HepG2 (cell line): ENCODE measurements around the gene NFATC4. TPM values are rescaled to one million over a fixed set of nuclear protein-coding genes. Genes with fewer than 3 reads are reported as not detected.

Experiments
- ATAC-seq: fragments of 200-7000 bp; cut with Tn5 transposase; 3 replicates; pipeline ENCODE4 v1.9.1; 2020; ENCODE audit warnings: mild to moderate bottlenecking, moderate library complexity
- BruUV-seq: library from RNA; stranded (reverse); fragments of 400-500 nt; replicated peaks from 2 replicates; lab custom pipeline; 2021; lab: Mats Ljungman, UMichigan
- CTCF ChIA-PET: fragments of 300-600 bp; formaldehyde crosslinking; extraction: SDS; loops from one replicate; lab custom pipeline; 2021; ENCODE audit warnings: low total read pairs, inconsistent platforms, low intra/inter-chr PET ratio; lab: Yijun Ruan, JAX
- POLR2A ChIA-PET: fragments of 350-600 bp; sonication (Branson Sonifier 250); formaldehyde crosslinking; loops from one replicate; lab custom pipeline; 2020; ENCODE audit warnings: antibody characterized with exemption, inconsistent platforms; lab: Yijun Ruan, JAX
- DNase-seq: peaks from one replicate; pipeline ENCODE4 v3.0.0-alpha.2; 2015; ENCODE audit warnings: low spot score
- FAIRE-seq: peaks from 3 replicates; lab custom pipeline; 2011; peaks lifted over from hg19 to GRCh38; lab: Jason Lieb, UNC
- H2AFZ ChIP-seq: one replicate; pipeline ENCODE4 v1.6.1; 2011; ENCODE audit warnings: low read length, inconsistent platforms
- H3K27ac ChIP-seq: fragments of 300-600 bp; 3 replicates; pipeline ENCODE4 v1.8.0; 2011; ENCODE audit warnings: mixed run types, mild to moderate bottlenecking, mixed read lengths, low read length, inconsistent platforms; ENCODE audit not compliant: insufficient read depth; ENCODE audit errors: extremely low read length
- H3K27me3 ChIP-seq, 2 experiments: fragments of 200-600 bp in 1 of 2; 2 replicates in 1 of 2; 3 replicates in 1 of 2; pipeline versions ENCODE4 v1.6.0 to v1.8.0; 2011; ENCODE audit warnings: low read length in 2 of 2, mild to moderate bottlenecking in 2 of 2, moderate library complexity in 2 of 2, inconsistent platforms in 1 of 2; ENCODE audit not compliant: insufficient read depth in 2 of 2, control insufficient read depth in 1 of 2
- H3K36me3 ChIP-seq, 2 experiments: fragments of 200-600 bp in 1 of 2; replicated peaks in 1 of 2; 2 replicates in 1 of 2; 3 replicates in 1 of 2; pipeline versions ENCODE4 v1.5.1 to v1.8.0; 2011; ENCODE audit warnings: low read length in 2 of 2, inconsistent platforms in 1 of 2; ENCODE audit not compliant: insufficient read depth in 2 of 2, control insufficient read depth in 1 of 2
- H3K4me1 ChIP-seq: 2 replicates; pipeline ENCODE4 v1.5.1; 2012; ENCODE audit warnings: low read length, inconsistent platforms; ENCODE audit not compliant: insufficient read depth
- H3K4me2 ChIP-seq: 2 replicates; pipeline ENCODE4 v1.6.0; 2011; ENCODE audit warnings: low read depth, low read length, inconsistent platforms
- H3K4me3 ChIP-seq, 3 experiments: fragments of 200-600 bp in 1 of 3; sonication (generic), shearing (Covaris generic) in 1 of 3; replicated peaks in 1 of 3; 2 replicates each; pipeline ENCODE4 v1.5.1; 2011 to 2016; ENCODE audit warnings: low read length in 3 of 3, inconsistent platforms in 2 of 3, low read depth in 2 of 3, mild to moderate bottlenecking in 2 of 3, control low read depth in 1 of 3, mixed read lengths in 1 of 3; ENCODE audit not compliant: insufficient read depth in 1 of 3
- H3K79me2 ChIP-seq: one replicate; pipeline ENCODE4 v1.6.1; 2011; ENCODE audit warnings: low read length, inconsistent platforms; ENCODE audit not compliant: insufficient read depth
- H3K9ac ChIP-seq: 2 replicates; pipeline ENCODE4 v1.6.0; 2011; ENCODE audit warnings: mild to moderate bottlenecking, low read depth, low read length, inconsistent platforms; ENCODE audit not compliant: insufficient read depth
- H3K9me3 ChIP-seq: 2 replicates; pipeline ENCODE4 v1.5.1; 2012; ENCODE audit warnings: mild to moderate bottlenecking, low read length
- H4K20me1 ChIP-seq: 2 replicates; pipeline ENCODE4 v1.6.0; 2011; ENCODE audit warnings: inconsistent platforms, mild to moderate bottlenecking, low read length, moderate library complexity; ENCODE audit not compliant: insufficient read depth
- ARID2 ChIP-seq: sonication (generic); formaldehyde crosslinking; IDR thresholded peaks from 2 replicates; pipeline ENCODE4 v1.8.1; 2022; ENCODE audit warnings: mild to moderate bottlenecking, missing genetic modification reagents, borderline replicate concordance
- ARID4A ChIP-seq: sonication (generic); formaldehyde crosslinking; IDR thresholded peaks from 2 replicates; pipeline ENCODE4 v1.5.0; 2020; ENCODE audit warnings: mild to moderate bottlenecking, missing genetic modification reagents, borderline replicate concordance
- GATAD1 ChIP-seq: IDR thresholded peaks from 2 replicates; pipeline ENCODE4 v1.6.1; 2016; ENCODE audit warnings: missing genetic modification reagents, missing compliant biosample characterization
- KLF6 ChIP-seq: IDR thresholded peaks from 2 replicates; pipeline ENCODE4 v1.8.0; 2016; ENCODE audit warnings: missing biosample characterization, missing genetic modification reagents
- MAFK ChIP-seq, 2 experiments: IDR thresholded peaks in 1 of 2; conservative IDR thresholded peaks in 1 of 2; 2 replicates each; pipeline ENCODE4 v1.6.1; 2011; ENCODE audit warnings: improper control_type of control experiment in 2 of 2, low read length in 2 of 2
- PATZ1 ChIP-seq: sonication (generic); formaldehyde crosslinking; IDR thresholded peaks from 2 replicates; pipeline ENCODE4 v1.4.0; 2020; ENCODE audit warnings: missing genetic modification reagents
- PREB ChIP-seq: sonication (generic); formaldehyde crosslinking; IDR thresholded peaks from 2 replicates; pipeline ENCODE4 v1.4.0; 2020; ENCODE audit warnings: missing genetic modification reagents
- RBAK ChIP-seq: sonication (generic); formaldehyde crosslinking; IDR thresholded peaks from 2 replicates; pipeline ENCODE4 v1.5.1; 2020; ENCODE audit warnings: mild to moderate bottlenecking, missing genetic modification reagents
- SNAPC5 ChIP-seq: sonication (generic); formaldehyde crosslinking; IDR thresholded peaks from 2 replicates; pipeline ENCODE4 v1.8.1; 2023; ENCODE audit warnings: mild to moderate bottlenecking, missing genetic modification reagents, borderline replicate concordance
- ZNF230 ChIP-seq: sonication (generic); formaldehyde crosslinking; IDR thresholded peaks from 2 replicates; pipeline ENCODE4 v1.4.0; 2020; ENCODE audit warnings: mild to moderate bottlenecking, missing genetic modification reagents
- ZNF616 ChIP-seq: sonication (generic); formaldehyde crosslinking; IDR thresholded peaks from 2 replicates; pipeline ENCODE4 v1.5.0; 2020; ENCODE audit warnings: low read depth, mild to moderate bottlenecking, missing genetic modification reagents
- ZNF790 ChIP-seq: sonication (generic); formaldehyde crosslinking; IDR thresholded peaks from 2 replicates; pipeline ENCODE4 v1.8.0; 2022; ENCODE audit warnings: missing genetic modification reagents, mild to moderate bottlenecking, borderline replicate concordance
- ZSCAN9 ChIP-seq: IDR thresholded peaks from 2 replicates; pipeline ENCODE4 v1.6.1; 2016; ENCODE audit warnings: borderline replicate concordance
- WGBS: methylation state at CpG from one replicate; pipeline ENCODE4 v1.1.6; 2017; ENCODE audit warnings: low lambda C conversion rate; 5-methylcytosine and 5-hydroxymethylcytosine counted together
- in situ Hi-C: cut with HindIII; loops from 2 replicates; pipeline ENCODE4 v1.10.0; 2017; ENCODE audit warnings: low pct_unique_long_range_greater_than_20kb; ENCODE audit not compliant: extremely low pct_ligation_motif_present
- intact Hi-C: fragments of 100-400 bp; cut with micrococcal nuclease; formaldehyde crosslinking; loops from one replicate; pipeline ENCODE4 v1.10.0; 2022; ENCODE audit not compliant: unreplicated experiment
- polyA plus RNA-seq, 8 experiments: library from polyadenylated mRNA; depleted of rRNA in 3 of 8; stranded (reverse) in 7 of 8; unstranded in 1 of 8; fragments of >200 nt; fragmentation: Illumina TruSeq in 4 of 8; extraction: Trizol in 4 of 8; gene quantifications; 2 replicates each; pipeline versions ENCODE4 v1.2.1 to v1.2.3, GENCODE V29; 2011 to 2016; ENCODE audit warnings: low read depth in 4 of 8, missing spikeins in 1 of 8, mixed read lengths in 1 of 8; ENCODE audit not compliant: insufficient read depth in 1 of 8
- total RNA-seq, 5 experiments: library from RNA; depleted of rRNA; stranded (reverse); fragments of >200 nt; fragmentation: Illumina TruSeq; extraction: Trizol; gene quantifications; 2 replicates each; pipeline ENCODE4 v1.2.3, GENCODE V29; 2016; ENCODE audit warnings: low read depth in 1 of 5

The NFATC4 gene
- total and polyA plus RNA-seq, 2 of the 13 experiments (the other 11 are each of a cell fraction or from before 2014, with no cell fraction given) = 0.04 to 0.15 TPM

GRCh38 chr14:24364841-24365240 is 3.1 kb upstream of the NFATC4 start:
- H3K79me2 ChIP-seq = no peaks in the 10 kb centered on the region
- intact Hi-C loops (loop anchor here (1.0 to 5.0 kb wide), 5 partner anchors 32 to 197 kb away; no protein-coding TSS in a partner anchor), in situ Hi-C loops (loop anchor here (5.0 kb wide), 1 partner anchor 67 kb away; no protein-coding TSS in a partner anchor)
- ATAC-seq (no peak), FAIRE-seq (no peak), DNase-seq (no peak)
- no peak overlapping the region for H2AFZ ChIP-seq
- no peaks in the 10 kb centered on the region for H4K20me1 ChIP-seq
- ChIA-PET CTCF (interaction anchor here (1.4 to 7.9 kb wide), 6 partner anchors 31 to 78 kb away, joined by 4 to 295 read pairs (median 20); partner anchors contain the start of genes ADCY4, CBLN3, KHNYN and SDR39U1), POLR2A (interaction anchor here (1.1 to 2.3 kb wide), 6 partner anchors 27 to 94 kb away, joined by 3 to 90 read pairs (median 16); partner anchors contain the start of genes CBLN3, KHNYN, RABGGTA and SDR39U1)
- H3K4me3 ChIP-seq = no peak overlapping the region
- H3K4me1 ChIP-seq = peaks cover 26% of the 10 kb centered on the region
- H3K4me2 ChIP-seq = no peak overlapping the region
- no peak overlapping the region for H3K9ac ChIP-seq
- H3K36me3 ChIP-seq = no peaks in the 10 kb centered on the region
- TF ChIP-seq PREB (CRISPR knock-in tag) (no peak), ZNF230 (CRISPR knock-in tag) (no peak), GATAD1 (CRISPR knock-in tag) (no peak), ARID2 (no peak), KLF6 (no peak), SNAPC5 (CRISPR knock-in tag) (no peak), MAFK (conservative IDR thresholded peaks at IDR 0.05 in 1 of 2, IDR thresholded peaks at IDR 0.05 in 1 of 2; ENCODE audit: low read length in 2 of 2) (no peak), ZNF616 (CRISPR knock-in tag) (no peak), ARID4A (CRISPR knock-in tag) (no peak), PATZ1 (no peak), RBAK (CRISPR knock-in tag) (no peak), ZNF790 (no peak), ZSCAN9 (CRISPR knock-in tag) (no peak)
- no TSS peak for BruUV-seq
- H3K9me3 ChIP-seq = no peaks in the 10 kb centered on the region
- WGBS = 23% methylated on average over 1 of the region's 1 CpG
- peaks cover 13 to 34% of the 10 kb centered on the region in 2 experiments for H3K27me3 ChIP-seq
- H3K27ac ChIP-seq = no peak overlapping the region
